HG02884 (cell line): ENCODE results near the gene ANO1.

Experiments used
- ATAC-seq: cut with Tn5 transposase; IDR thresholded peaks from one replicate; pipeline ENCODE4 v1.9.1; 2021; ENCODE audit warnings: mild to moderate bottlenecking, moderate library complexity; ENCODE audit not compliant: unreplicated experiment

The ANO1 gene

DNA sequence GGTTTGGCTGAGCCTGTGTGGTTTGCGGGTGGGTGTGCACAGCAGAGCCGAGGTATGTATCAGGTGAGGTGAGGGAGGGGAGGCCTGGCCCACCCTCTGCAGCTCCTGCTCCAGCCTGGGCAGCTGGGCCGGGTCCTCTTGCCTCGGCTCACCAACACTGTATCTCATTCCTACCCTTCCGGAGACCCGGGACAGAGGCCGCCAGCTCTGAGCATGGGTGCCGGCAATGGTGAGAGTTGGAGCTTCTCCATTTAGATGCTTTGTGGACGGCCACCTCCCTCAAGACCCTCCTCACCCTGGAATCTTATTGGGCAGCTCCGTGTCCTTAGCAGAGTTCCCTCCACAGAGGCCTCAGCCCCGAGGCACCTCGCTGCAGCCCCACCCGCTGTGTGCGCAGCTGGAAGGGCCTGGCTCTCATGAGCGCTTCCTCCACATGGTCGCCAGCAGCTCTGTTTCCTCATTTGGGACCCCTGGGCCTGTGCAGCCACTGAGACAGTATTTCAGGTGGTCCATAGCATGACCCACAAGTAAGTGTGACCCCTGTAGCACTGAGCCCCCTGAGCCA is 55.7 kb downstream of the ANO1 start:
- no peak for ATAC-seq

DNA sequence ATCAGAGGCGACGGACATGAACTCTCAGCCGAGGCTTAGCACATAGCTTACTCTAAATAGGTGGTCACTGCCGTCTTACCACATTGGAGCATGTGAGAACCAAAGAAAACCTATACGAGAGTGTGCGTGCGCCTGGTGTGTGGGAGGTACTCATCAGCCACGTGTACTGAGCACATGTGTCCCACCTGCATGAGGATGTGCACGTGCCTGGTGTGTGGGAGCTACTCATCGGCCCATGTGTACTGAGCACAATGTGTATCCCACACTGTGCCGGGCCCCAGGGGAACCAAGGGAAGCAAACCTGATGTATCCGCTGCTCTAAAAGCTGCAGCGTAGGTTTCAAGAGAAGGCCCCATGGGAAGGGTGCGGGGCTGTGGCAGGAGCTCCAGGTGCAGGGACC is 56.4 kb downstream of the ANO1 start:
- ATAC-seq = no peak

DNA sequence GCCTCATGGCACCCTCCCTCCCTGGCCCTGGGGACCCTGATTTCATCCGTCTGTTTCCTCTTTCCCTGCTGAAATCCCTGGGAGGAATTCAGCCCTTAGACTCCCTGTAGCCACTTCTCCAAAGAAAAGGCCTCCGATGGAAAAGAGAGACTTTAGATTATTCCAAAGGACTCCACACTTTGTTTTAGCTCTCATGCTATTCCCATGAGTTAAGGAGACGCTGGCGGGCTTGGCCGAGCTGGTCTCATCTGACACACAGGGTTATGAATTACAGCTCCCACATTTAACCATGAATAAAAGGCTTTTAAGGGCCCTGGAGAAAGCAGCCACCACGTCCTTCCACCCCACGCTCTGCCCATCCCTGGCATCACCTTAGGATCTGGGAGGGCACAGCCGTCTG is 57.0 kb downstream of the ANO1 start:
- no peak for ATAC-seq

DNA sequence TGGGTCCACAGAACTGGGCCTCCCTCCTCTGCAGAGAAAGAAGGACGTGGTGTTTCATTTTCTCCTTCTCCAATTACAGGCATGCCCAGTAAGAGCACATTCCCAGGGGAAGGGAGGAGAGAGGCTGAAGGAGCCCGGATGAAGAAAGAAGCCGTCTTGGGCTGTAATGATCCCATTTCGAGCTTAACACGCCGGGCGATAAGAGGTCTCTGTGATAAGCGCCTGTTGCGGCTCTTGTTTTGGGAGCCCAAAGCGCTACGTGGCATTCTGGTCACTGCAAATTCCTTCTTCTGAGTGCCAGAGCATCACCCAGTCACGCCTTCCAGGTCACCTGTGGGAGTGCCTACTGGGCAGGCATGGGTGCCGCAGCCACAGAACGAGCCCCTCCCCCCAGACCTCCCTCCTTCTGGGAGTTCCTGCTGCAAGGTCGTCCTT is 57.5 kb downstream of the ANO1 start:
- no peak for ATAC-seq

DNA sequence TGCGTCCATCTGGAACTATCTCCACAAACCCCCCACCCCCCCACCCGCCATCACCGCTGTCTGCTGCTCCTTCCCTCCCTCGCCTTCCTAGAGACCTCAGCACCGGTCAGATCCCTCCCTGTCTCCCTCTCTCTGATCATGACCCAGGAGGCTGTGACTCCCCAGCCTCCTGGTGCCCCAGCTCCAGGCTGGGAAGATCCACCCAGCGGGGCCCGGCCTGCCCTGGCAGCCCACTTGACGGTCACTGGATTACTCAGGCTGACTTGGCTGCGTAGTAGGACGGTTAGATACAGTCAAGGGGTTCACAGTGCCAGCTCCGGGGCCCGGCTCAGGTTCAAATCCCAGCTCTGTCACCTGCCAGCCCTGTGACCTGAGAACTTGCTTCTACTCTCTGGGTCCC is 59.3 kb downstream of the ANO1 start:
- ATAC-seq = no peak

DNA sequence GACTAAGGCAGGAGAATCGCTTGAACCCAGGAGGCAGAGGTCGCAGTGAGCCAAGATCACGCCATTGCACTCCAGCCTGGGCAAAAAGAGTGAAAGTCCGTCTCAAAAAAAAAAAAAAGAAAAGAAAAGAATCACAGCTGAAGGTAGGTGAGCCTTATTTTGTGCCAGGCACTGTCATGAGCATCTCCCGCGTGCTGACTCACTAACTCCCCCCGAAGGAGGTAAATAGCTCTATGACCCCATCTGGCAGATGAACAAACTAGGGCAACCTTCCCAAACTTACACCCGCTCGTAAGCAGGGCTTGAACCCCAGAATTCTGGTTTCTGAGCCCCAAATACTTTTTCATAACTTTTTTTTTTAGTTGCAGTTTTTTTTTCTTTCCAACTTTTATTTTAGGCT is 60.3 kb downstream of the ANO1 start:
- ATAC-seq = no peak

DNA sequence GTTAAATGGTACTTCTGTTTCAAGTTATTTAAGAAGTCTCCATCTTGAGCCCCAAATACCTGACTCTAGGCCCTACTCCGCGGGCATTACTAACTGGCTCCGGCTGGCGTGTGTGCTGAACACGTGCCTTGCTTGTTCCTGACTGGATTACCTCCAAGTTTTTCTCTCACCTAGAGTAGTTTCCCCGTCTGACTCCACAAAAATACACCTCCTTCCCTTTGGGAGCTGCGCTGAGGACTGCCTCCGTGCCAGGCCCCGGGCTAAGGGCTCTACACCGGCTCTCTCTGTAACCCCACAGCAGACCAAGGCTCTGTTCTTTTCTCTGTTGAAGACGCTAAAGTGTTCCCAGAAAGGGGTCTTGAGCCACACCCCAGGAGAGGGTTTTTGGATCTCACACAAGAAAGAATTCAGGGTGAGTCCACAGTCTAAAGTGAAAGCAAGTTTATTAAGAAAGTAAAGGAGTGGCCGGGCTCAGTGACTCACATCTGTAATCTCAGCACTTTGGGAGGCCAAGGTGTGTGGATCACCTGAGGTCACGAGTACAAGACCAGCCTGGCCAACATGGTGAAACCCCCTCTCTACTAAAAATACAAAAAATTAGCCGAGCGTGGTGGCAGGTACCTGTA is 61.8 kb downstream of the ANO1 start:
- no peak for ATAC-seq

DNA sequence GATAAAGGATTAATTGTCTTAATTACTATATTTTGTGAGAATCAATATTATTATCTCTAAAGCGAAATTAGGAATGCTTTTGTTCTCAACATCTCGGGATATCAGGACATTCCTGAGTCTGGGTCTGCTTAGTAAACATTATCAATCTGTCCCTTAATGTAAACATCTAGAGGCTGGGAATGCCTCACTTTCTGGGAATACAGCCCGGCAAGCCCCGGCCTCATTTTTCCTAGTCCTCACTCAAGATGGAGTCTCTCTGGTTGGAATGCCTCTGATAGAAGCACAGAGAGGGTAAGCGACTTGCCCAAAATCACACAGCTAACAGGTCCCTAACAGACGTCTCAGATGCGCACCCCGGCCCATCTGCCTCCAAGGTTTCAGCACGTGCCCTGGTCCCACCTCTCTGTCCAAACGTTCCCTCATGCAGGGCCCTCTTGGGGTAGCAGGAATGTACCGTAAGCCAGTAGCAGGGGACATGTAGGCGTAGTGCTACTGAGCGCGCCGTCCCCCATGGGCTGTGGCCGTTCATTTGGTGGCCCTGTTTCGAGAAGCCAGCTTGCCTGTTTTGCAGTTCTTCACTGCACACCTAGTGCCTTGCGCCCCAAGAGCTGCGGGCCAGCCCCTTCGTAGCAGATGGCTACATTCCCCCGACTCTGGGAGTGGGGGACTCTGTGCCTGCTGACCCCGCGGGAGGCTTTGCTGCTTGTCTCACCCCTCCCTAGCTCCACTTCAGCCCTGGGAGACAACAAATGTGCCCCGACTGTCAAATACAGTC is 62.8 kb downstream of the ANO1 start:
- ATAC-seq = no peak

DNA sequence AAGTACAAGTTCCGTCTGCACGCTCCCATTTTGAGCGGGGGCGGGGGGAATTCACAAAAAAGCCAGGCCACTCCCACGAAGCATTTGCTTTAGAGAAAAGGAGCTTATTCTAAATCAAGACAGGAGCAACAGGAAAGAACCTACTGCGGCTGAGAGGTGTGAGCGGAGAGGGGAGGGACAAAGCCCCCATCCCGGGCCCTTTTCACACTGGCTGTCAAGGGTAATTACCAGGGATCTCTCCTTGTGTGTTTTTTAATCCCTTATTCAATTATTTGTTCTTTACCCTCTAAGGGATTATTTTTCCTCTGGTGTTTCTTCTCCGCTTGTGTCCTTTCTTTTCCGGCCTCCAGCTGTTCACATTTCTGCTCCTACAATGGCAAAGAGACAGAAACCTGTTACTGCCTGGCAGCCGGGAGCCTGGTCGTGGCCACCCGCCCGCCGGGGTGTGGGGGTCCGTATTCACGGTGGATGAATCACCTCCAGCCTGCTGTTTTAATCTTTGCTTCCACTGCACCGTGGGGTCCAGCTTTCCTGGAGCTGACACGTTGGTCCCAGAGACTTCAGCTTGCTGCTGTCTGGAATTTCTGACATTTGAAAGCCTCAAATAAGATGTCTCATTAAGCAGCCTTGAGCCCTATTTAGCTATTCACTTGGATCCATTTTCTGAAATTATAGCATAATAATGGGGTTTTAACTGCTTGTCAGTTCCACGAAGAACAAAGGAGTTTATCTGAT is 63.5 kb downstream of the ANO1 start:
- ATAC-seq = no peak

DNA sequence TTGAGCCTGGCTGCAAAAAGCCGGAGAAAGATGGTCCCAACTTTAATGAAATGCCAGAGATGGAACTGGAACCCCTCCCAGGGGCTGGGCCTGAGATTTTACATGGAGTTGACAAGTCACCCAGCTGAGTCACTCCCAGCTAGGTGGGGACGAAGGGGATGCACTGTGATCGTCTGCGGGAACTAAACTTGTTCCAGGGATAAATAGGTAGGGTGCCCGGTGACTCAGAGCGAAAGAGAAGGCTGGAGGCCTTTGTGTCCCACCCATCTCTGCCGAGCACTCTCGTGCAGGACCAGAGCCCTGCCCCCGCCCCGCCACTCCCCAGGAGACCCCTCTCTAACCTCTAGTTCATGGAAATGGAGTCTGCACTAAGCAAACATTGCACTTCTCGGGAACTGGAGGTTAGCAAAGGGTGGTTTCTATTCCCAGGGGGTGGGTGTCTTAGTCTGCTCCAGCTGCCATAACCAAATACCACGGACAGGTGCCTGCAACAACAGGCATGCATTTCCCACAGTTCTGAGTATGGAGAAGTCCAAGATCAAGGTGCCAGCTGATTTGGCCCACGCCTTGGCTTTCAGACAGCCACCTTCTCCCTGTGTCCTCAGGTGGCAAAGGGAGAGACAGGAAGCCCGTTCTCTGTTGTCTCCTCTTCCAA is 64.2 kb downstream of the ANO1 start:
- no peak for ATAC-seq

DNA sequence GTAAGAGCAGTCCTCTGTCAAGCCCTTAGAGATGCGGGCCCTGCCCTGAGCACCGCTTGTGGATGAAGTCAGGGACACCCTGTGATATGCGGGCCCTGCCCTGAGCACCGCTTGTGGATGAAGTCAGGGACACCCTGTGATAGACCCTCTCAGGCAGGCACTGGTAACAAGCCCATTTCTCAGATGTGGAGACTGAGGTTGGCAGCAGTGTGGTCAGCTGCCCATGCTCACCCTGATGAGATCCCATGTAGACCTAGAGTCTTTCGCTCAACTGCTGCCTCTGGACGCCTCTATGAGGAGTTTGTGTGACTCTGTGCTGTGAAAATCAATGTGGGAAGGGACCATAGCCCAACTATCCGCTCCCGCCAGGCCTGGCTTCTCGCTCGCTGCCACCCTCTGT is 66.1 kb downstream of the ANO1 start:
- ATAC-seq = no peak

DNA sequence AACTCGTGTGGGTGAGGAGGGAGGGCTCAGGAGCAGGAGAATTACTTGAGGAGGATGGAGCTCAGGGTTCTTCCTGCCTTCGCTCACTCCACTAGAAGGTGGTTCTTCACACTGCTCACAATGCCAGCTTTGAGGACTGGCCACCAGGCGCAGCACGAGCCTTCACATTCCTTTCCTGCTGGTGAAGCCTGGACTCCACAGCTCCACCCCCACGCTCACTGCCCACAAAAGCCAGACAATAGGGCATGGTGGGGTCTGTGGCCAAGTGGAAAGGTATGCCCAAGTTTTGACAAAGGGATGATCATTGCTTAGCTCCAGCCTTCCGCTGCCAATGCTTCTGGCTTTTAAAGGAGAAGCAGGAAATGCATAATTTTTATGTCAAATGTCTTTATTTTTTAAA is 67.0 kb downstream of the ANO1 start:
- no peak for ATAC-seq

DNA sequence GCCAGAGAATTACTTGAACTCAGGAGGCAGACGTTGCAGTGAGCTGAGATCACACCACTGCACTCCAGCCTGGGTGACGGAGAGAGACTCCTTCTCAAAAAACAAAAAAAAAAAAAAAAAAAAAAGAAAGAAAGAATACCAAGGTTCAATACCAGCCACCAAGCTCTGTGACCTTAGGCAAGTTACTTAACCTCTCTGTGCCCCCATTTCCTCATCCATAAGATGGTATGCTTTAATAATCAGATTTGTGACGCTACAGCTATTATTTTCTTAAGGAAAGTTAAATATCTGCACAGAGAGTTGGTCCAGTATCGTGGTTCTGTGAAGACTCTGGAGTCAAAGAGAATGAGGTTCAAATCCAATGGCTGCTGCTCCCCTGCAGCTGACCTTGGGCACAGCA is 67.7 kb downstream of the ANO1 start:
- ATAC-seq = no peak

DNA sequence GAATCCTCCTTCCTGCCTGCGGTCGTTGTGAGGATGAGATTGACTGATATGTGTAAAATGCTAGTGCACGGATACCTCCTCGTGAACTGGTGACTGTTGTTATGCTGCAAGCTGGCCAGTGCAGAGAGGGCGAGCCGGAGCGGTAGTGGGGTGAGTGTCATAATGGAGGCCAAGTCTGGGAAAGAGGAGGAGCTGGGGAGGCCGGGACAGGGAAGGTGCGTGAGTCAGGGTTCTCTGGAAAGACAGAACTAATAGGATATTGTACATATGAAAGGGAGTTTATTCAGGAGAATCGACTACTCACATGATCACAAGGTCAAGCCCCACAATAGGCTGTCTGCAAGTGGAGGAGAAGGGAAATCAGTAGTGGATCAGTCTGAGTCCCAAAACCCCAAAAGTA is 68.2 kb downstream of the ANO1 start:
- no peak for ATAC-seq

DNA sequence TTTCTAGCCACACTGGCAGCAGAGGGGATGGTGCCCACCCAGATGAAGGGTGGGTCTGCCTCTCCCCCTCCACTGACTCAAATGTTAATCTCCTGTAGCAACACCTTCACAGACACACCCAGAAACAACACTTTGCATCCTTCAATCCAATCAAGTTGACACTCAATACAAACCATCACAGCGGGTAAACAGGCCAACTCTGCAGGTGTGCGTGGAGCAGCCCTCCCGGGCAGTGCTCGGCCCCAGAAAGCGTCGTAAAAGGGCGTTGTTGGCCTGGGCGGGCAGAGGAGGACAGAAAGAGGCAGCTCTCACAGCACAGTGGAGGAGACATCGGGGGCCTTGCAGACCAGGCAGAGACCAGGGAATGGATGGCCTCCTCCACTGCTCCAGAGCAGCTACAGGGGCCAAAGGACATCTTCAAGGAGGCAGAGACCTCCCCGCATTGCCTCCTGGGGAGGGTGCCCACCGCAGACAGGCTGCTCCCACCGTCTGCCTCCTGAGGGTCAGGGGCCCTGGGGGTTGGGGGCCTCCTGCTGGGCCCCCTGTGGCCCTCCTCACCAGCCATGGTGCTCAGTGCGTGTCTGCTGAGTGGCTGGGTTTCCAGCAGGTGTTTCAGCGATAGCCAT is 68.9 kb downstream of the ANO1 start:
- no peak for ATAC-seq

DNA sequence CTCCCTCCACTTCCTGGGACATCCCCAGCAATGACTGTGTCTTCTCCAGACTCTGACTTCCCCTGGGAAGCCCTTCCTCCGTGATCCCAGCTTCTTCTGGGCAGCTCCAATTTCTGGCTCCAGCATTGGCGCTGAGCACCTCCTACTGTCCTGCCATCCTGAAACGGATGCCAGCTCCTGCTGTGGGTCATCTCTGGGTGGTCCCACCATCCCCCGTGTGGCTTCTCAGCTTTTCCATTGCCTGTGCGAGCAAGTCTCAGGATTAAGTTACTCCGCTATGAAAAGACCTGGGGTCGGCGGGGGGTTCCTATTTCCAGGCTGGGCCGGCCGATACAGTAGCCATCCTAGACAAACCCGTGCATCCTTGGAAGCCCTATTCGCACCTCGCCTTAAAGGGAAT is 69.6 kb downstream of the ANO1 start:
- ATAC-seq = no peak

DNA sequence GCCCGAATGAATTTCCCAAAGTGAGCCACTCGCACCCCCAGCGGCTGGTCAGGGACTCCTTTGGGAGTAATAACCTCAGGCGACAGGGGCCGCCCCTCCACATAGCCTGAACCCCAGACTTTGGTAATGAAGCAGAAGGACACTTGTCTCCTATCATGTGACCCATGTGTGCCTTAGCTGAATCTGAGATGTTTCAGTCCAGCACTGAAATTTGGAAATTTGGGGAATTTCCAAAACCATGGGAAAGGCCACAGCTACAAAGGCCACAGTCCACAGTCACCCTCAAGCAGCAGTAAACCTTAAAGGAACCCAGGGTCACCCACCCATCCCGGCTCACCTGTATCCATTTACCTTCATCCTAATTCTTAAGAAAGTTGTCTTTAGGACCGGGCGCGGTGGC is 73.6 kb downstream of the ANO1 start:
- ATAC-seq = no peak

DNA sequence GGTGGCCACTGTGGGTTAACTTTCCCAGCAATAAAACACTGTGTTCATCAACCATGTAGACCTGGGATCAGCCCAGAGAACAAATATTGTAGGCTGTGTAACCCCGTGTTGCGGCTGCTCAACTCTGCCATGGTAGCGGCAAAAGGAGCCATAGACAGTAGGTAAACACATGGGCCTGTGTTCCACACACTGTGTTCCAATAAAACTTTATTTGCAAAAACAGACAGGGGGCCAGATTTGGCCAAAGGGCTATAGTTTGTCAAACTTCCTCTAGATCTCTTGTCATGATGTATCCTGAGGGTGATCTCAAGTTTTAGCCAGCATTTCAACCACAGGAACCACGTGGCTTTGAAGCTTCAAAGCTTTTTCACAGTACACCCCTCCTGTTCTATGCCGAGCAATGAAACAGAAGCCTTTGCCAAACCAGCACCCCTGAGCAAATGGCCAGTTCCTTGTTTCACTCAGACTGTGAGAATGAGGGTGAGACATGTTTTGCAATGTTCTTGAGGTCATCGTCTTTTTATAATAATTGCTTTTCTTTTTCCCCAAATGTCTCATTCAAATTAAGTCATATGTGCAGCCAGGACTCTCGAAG is 75.1 kb downstream of the ANO1 start:
- no peak for ATAC-seq

DNA sequence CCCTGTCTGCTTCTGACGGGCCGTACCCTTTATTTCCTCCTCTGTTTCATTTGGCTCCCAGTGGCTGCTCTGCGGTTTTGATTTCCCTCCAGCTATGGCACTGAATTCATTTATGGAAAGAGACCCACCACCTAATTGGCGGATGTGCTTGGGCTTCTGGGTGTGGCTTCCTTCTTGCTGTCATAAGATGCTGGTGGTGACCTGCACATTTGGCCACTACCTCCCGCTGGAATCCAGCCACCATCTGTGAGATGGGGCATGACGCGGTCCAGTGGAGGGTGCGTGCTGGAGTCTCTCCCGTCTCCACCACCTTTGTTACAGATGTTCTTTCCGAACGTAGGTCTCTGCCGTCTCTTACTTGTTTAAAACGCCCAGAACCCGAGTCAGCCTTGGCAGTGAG is 77.3 kb downstream of the ANO1 start:
- no peak for ATAC-seq

DNA sequence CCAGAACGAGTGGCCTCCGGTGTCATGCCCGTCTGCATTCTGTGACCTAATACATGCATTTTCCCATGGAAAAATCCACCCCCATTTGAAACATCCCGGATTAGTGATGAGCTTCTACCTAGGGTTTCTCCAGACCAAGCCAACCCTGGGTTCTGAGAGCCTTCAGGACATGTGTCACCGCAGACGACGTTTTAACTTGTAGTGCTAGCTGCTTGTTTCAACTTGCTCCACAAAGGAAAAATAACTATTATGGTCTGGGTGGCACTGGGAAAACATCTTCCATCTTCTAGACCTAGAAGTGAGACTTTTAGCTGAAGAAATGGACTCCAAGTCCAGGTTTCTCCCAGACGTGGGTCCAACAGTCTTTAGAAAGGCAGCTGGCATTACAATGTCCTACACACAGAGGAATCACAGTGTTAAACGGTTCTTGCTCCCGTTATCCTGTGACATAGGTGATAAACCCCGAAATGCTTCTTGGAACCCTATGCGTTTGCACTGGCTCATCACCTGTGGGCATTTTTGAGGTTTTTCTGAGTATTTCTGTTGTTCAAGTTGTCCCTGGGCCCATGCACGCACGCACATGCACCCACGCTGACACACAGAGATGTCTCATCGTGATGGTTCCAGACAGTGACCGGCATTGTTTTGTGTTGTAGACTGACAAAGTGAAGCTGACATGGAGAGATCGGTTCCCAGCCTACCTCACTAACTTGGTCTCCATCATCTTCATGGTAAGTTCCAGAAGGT is 78.3 kb downstream of the ANO1 start:
- no peak for ATAC-seq
